GM23338 (cell line): ENCODE results near the gene CD83. TPM values are rescaled to one million over a fixed set of nuclear protein-coding genes. Genes with fewer than 3 reads are reported as not detected.

Experiments used
- ATAC-seq: fragments of 200-7000 bp; cut with Tn5 transposase; 3 replicates; pipeline ENCODE4 v1.9.1; 2020
- DNase-seq: peaks from one replicate; pipeline ENCODE4 v3.0.0-alpha.2; 2015; ENCODE audit warnings: low spot score
- H2AFZ ChIP-seq: fragments of 200-600 bp; sonication (generic); 2 replicates; pipeline ENCODE4 v1.8.0; 2016; ENCODE audit warnings: antibody characterized with exemption, mild to moderate bottlenecking, moderate library complexity
- H3F3A ChIP-seq: fragments of 200-600 bp; sonication (generic); replicated peaks from 2 replicates; pipeline ENCODE4 v1.8.0; 2017; ENCODE audit warnings: antibody characterized with exemption, mixed run types, low read depth
- H3K27ac ChIP-seq: fragments of 200-600 bp; sonication (generic); 2 replicates; pipeline ENCODE4 v1.6.1; 2016; ENCODE audit warnings: low read depth
- H3K27me3 ChIP-seq: fragments of 200-600 bp; sonication (generic); 2 replicates; pipeline ENCODE4 v1.8.0; 2016; ENCODE audit warnings: mild to moderate bottlenecking, mixed run types, moderate library complexity; ENCODE audit not compliant: insufficient read depth
- H3K36me3 ChIP-seq: fragments of 200-600 bp; sonication (generic); 2 replicates; pipeline ENCODE4 v1.8.0; 2016; ENCODE audit warnings: mild to moderate bottlenecking; ENCODE audit not compliant: insufficient read depth
- H3K4me1 ChIP-seq: fragments of 200-600 bp; sonication (generic); 2 replicates; pipeline ENCODE4 v1.8.0; 2016; ENCODE audit warnings: mild to moderate bottlenecking, moderate library complexity; ENCODE audit not compliant: insufficient read depth
- H3K4me2 ChIP-seq: fragments of 200-600 bp; sonication (generic); 2 replicates; pipeline ENCODE4 v1.7.1; 2017; ENCODE audit warnings: mixed run types
- H3K4me3 ChIP-seq: fragments of 200-600 bp; sonication (generic); 2 replicates; pipeline ENCODE4 v1.6.1; 2016; ENCODE audit warnings: mixed run types
- H3K79me2 ChIP-seq: fragments of 200-600 bp; sonication (generic); replicated peaks from 2 replicates; pipeline ENCODE4 v1.8.0; 2017; ENCODE audit warnings: mild to moderate bottlenecking; ENCODE audit not compliant: insufficient read depth
- H3K9me2 ChIP-seq: fragments of 200-600 bp; sonication (generic); 2 replicates; pipeline ENCODE4 v1.8.0; 2017; ENCODE audit not compliant: insufficient read depth
- H4K20me1 ChIP-seq: fragments of 200-600 bp; sonication (generic); replicated peaks from 2 replicates; pipeline ENCODE4 v1.8.0; 2017; ENCODE audit warnings: mild to moderate bottlenecking; ENCODE audit not compliant: insufficient read depth
- H3K27ac Mint-ChIP-seq: 2 replicates; pipeline ENCODE4 v1.8.0; 2020; ENCODE audit warnings: inconsistent platforms, mild to moderate bottlenecking, moderate library complexity, mixed read lengths
- H3K27me3 Mint-ChIP-seq: 3 replicates; pipeline ENCODE4 v1.8.0; 2022; ENCODE audit warnings: low read depth, mild to moderate bottlenecking, moderate library complexity, mixed read lengths, inconsistent platforms; ENCODE audit not compliant: insufficient read depth, poor library complexity
- H3K36me3 Mint-ChIP-seq: 3 replicates; pipeline ENCODE4 v1.8.0; 2021; ENCODE audit warnings: low read depth, mild to moderate bottlenecking, inconsistent platforms, moderate library complexity, mixed read lengths
- H3K4me1 Mint-ChIP-seq: 3 replicates; pipeline ENCODE4 v1.8.0; 2020; ENCODE audit warnings: mild to moderate bottlenecking, inconsistent platforms, mixed read lengths
- H3K4me3 Mint-ChIP-seq: 3 replicates; pipeline ENCODE4 v1.8.0; 2021; ENCODE audit warnings: moderate library complexity, mild to moderate bottlenecking, inconsistent platforms, mixed read lengths
- H3K9me3 Mint-ChIP-seq: 3 replicates; pipeline ENCODE4 v1.8.0; 2020; ENCODE audit warnings: moderate library complexity, mild to moderate bottlenecking, inconsistent platforms, mixed read lengths
- ETS1 ChIP-seq: IDR thresholded peaks from 2 replicates; pipeline ENCODE4 v1.6.1; 2016; ENCODE audit warnings: antibody characterized with exemption
- EZH2 ChIP-seq: fragments of 200-600 bp; sonication (generic); IDR thresholded peaks from one replicate; pipeline ENCODE4 v1.8.0; 2017; ENCODE audit warnings: antibody characterized with exemption, mild to moderate bottlenecking, low read depth; ENCODE audit not compliant: unreplicated experiment
- JUNB ChIP-seq: IDR thresholded peaks from one replicate; pipeline ENCODE4 v1.6.1; 2016; ENCODE audit warnings: antibody characterized with exemption; ENCODE audit not compliant: unreplicated experiment
- NANOG ChIP-seq: IDR thresholded peaks from 2 replicates; pipeline ENCODE4 v1.6.1; 2016; ENCODE audit warnings: antibody characterized with exemption, borderline replicate concordance
- REST ChIP-seq: IDR thresholded peaks from one replicate; pipeline ENCODE4 v1.6.1; 2018; ENCODE audit warnings: antibody characterized with exemption; ENCODE audit not compliant: unreplicated experiment
- ZNF114 ChIP-seq: fragments of 250-450 bp; sonication (Bioruptor Pico); IDR thresholded peaks from 2 replicates; pipeline ENCODE4 v1.5.0; 2020; ENCODE audit warnings: mild to moderate bottlenecking, moderate library complexity
- ZNF331 ChIP-seq: fragments of 250-450 bp; sonication (Bioruptor Pico); IDR thresholded peaks from 2 replicates; pipeline ENCODE4 v1.5.0; 2020; ENCODE audit warnings: low read depth, mild to moderate bottlenecking, moderate library complexity
- ZNF462 ChIP-seq: fragments of 250-450 bp; sonication (Bioruptor Pico); IDR thresholded peaks from 2 replicates; pipeline ENCODE4 v1.5.0; 2020; ENCODE audit warnings: mild to moderate bottlenecking, moderate library complexity
- polyA plus RNA-seq: library from polyadenylated mRNA; unstranded; fragments of >200 nt; fragmentation: Nextera tagmentation; extraction: Ambion mirVana; gene quantifications from 2 replicates; pipeline ENCODE4 v1.2.1, GENCODE V29; 2016
- total RNA-seq: library from RNA; depleted of rRNA; stranded (reverse); fragments of >200 nt; shearing (Covaris generic); gene quantifications from 2 replicates; pipeline ENCODE4 v1.2.3, GENCODE V29; 2014

The CD83 gene
- total and polyA plus RNA-seq, 2 experiments from 2014 or later: 8.1 to 13.2 TPM

GRCh38 chr6:14177413-14178082 lies 60.0 kb downstream of the CD83 start (continued):
- TF ChIP-seq ZNF462 (CRISPR knock-in tag): no peak
- no peak for TF ChIP-seq JUNB
- TF ChIP-seq REST: no peak

GRCh38 chr6:14178083-14178445 lies 60.5 kb downstream of the CD83 start:
- H3K27me3 ChIP-seq: no peaks in the 10 kb centered on the region
- H3K79me2 ChIP-seq: no peaks in the 10 kb centered on the region
- H3K27ac Mint-ChIP-seq: no peak overlapping the region
- no peak overlapping the region for H3K4me3 Mint-ChIP-seq
- H3K27me3 Mint-ChIP-seq: peaks cover 2% of the 10 kb centered on the region
- H4K20me1 ChIP-seq: no peaks in the 10 kb centered on the region
- no peaks in the 10 kb centered on the region for H3F3A ChIP-seq
- H3K36me3 Mint-ChIP-seq: no peaks in the 10 kb centered on the region
- H3K9me3 Mint-ChIP-seq: no peaks in the 10 kb centered on the region
- no peaks in the 10 kb centered on the region for H3K4me1 ChIP-seq
- H3K4me1 Mint-ChIP-seq: no peaks in the 10 kb centered on the region
- H3K4me2 ChIP-seq: no peak overlapping the region
- no peak overlapping the region for H3K27ac ChIP-seq
- H3K4me3 ChIP-seq: no peak overlapping the region
- no peak for ATAC-seq
- H2AFZ ChIP-seq: no peak overlapping the region
- no peaks in the 10 kb centered on the region for H3K9me2 ChIP-seq
- DNase-seq: peak; percentile 24
- H3K36me3 ChIP-seq: peaks cover under 1% of the 10 kb centered on the region; the same call in 1 of the 2 replicates
- TF ChIP-seq EZH2: no peak
- TF ChIP-seq NANOG: no peak
- no peak for TF ChIP-seq ZNF114 (CRISPR knock-in tag)
- TF ChIP-seq ZNF331 (CRISPR knock-in tag): no peak
- no peak for TF ChIP-seq JUNB
- TF ChIP-seq ETS1: no peak
